ENCODE data around the gene PDS5A. TPM values are rescaled to one million over a fixed set of nuclear protein-coding genes. Genes with fewer than 3 reads are reported as not detected.
"Not testable (repeated sequence)": the region's sequence is repeated elsewhere in the genome, so short reads cannot be mapped to it uniquely, and the experiment has no call there.

Gene PDS5A
- total RNA-seq, 1 experiment from 2014 or later, result 86.4 TPM

GRCh38 chr4:39975488-39976089 lies 2.1 kb downstream of the PDS5A start:
- CTCF ChIA-PET, result interaction anchor here (0.5 kb wide), 1 partner anchor 109 kb away, joined by 3 read pairs; no protein-coding TSS in a partner anchor
- BruUV-seq (replicated peaks), result no TSS peak

GRCh38 chr4:39973052-39973451 lies 4.7 kb downstream of the PDS5A start:
- H3K27me3 ChIP-seq (ENCODE audit: insufficient read depth, low read depth); BruUV-seq (replicated peaks); H3K4me3 ChIP-seq; H3F3A ChIP-seq (ENCODE audit: insufficient read depth, low read depth); DNase-seq; H3K4me2 ChIP-seq; H2AFZ ChIP-seq; POLR2A ChIA-PET (ENCODE audit: unreplicated experiment); H3K9me3 ChIP-seq (ENCODE audit: insufficient read depth, low read depth); H3K9me2 ChIP-seq (ENCODE audit: insufficient read depth); H3K27ac ChIP-seq: not testable (repeated sequence)
- Histone ChIP-seq H3K36me3 (ENCODE audit: low read depth) (peaks cover 34% of the 10 kb centered on the region), H3K79me2 (ENCODE audit: low read depth) (peaks cover 93% of the 10 kb centered on the region), H4K20me1 (ENCODE audit: insufficient read depth) (peaks cover 62% of the 10 kb centered on the region), H3K4me1 (replicated peaks; ENCODE audit: insufficient read depth) (peaks cover 11% of the 10 kb centered on the region)
- CTCF ChIA-PET, result interaction anchor here (0.8 kb wide), 1 partner anchor 73 kb away, joined by 3 read pairs; no protein-coding TSS in a partner anchor
- intact Hi-C loops (cut with micrococcal nuclease; ENCODE audit: unreplicated experiment), result loop anchor here (10.0 kb wide), 3 partner anchors 338 to 1218 kb away; partner anchors contain the start of gene SMIM14

More at GRCh38 chr4:39975488-39976089, 2.1 kb downstream of the PDS5A start:
- DNase-seq, result no peak
- H3K27ac ChIP-seq, result no peak overlapping the region
- H2AFZ ChIP-seq, result no peak overlapping the region
- peaks cover 41% of the 10 kb centered on the region for H4K20me1 ChIP-seq (ENCODE audit: insufficient read depth)
- H3K36me3 ChIP-seq (ENCODE audit: low read depth), result peaks cover 18% of the 10 kb centered on the region
- H3K4me2 ChIP-seq, result peak overlapping the region; percentile 81
- peaks cover 4% of the 10 kb centered on the region; the same call in 1 of the 2 replicates for H3F3A ChIP-seq (ENCODE audit: insufficient read depth, low read depth)
- H3K9me3 ChIP-seq (ENCODE audit: insufficient read depth, low read depth), result no peaks in the 10 kb centered on the region
- TF ChIP-seq EZH2 (IDR thresholded peaks at IDR 0.05; ENCODE audit: low read depth), result no peak
- TF ChIP-seq, protein P1, sequence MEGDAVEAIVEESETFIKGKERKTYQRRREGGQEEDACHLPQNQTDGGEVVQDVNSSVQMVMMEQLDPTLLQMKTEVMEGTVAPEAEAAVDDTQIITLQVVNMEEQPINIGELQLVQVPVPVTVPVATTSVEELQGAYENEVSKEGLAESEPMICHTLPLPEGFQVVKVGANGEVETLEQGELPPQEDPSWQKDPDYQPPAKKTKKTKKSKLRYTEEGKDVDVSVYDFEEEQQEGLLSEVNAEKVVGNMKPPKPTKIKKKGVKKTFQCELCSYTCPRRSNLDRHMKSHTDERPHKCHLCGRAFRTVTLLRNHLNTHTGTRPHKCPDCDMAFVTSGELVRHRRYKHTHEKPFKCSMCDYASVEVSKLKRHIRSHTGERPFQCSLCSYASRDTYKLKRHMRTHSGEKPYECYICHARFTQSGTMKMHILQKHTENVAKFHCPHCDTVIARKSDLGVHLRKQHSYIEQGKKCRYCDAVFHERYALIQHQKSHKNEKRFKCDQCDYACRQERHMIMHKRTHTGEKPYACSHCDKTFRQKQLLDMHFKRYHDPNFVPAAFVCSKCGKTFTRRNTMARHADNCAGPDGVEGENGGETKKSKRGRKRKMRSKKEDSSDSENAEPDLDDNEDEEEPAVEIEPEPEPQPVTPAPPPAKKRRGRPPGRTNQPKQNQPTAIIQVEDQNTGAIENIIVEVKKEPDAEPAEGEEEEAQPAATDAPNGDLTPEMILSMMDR (conservative IDR thresholded peaks at IDR 0.05), result no peak
- intact Hi-C loops (cut with micrococcal nuclease; ENCODE audit: unreplicated experiment), result loop anchor here (1.0 to 10.0 kb wide), 4 partner anchors 280 to 1221 kb away; partner anchors contain the start of gene SMIM14
- POLR2A ChIA-PET (ENCODE audit: unreplicated experiment), result interaction anchor here (0.6 kb wide), 1 partner anchor 402 kb away, joined by 12 read pairs; no protein-coding TSS in a partner anchor
- no peaks in the 10 kb centered on the region for H3K9me2 ChIP-seq (ENCODE audit: insufficient read depth)
- H3K79me2 ChIP-seq (ENCODE audit: low read depth), result peaks cover 67% of the 10 kb centered on the region
- peak overlapping the region; percentile 93 for H3K4me3 ChIP-seq
- no peaks in the 10 kb centered on the region for H3K27me3 ChIP-seq (ENCODE audit: insufficient read depth, low read depth)
- peaks cover 18% of the 10 kb centered on the region for H3K4me1 ChIP-seq (replicated peaks; ENCODE audit: insufficient read depth)

- H3K9me3 ChIP-seq (ENCODE audit: insufficient read depth, low read depth), result no peaks in the 10 kb centered on the region
- CTCF ChIA-PET, result interaction anchor here (0.6 kb wide), 2 partner anchors 28 to 502 kb away, joined by 3 to 9 read pairs; no protein-coding TSS in a partner anchor
- H3K4me2 ChIP-seq, result no peak overlapping the region
- peaks cover 7% of the 10 kb centered on the region; the same call in 1 of the 2 replicates for H3F3A ChIP-seq (ENCODE audit: insufficient read depth, low read depth)
- POLR2A ChIA-PET (ENCODE audit: unreplicated experiment), result interaction anchor here (0.5 to 0.7 kb wide), 6 partner anchors 90 to 598 kb away, joined by 3 to 8 read pairs (median 4); partner anchors contain the start of gene SMIM14
- intact Hi-C loops (cut with micrococcal nuclease; ENCODE audit: unreplicated experiment), result loop anchor here (10.0 kb wide), 3 partner anchors 336 to 1216 kb away; partner anchors contain the start of gene SMIM14
- H2AFZ ChIP-seq, result no peak overlapping the region
- no peaks in the 10 kb centered on the region for H3K9me2 ChIP-seq (ENCODE audit: insufficient read depth)
- DNase-seq, result peak; percentile 60 to 71
- H3K36me3 ChIP-seq (ENCODE audit: low read depth), result peaks cover 38% of the 10 kb centered on the region
- peaks cover 8% of the 10 kb centered on the region for H3K4me1 ChIP-seq (replicated peaks; ENCODE audit: insufficient read depth)
- no peaks in the 10 kb centered on the region for H3K27me3 ChIP-seq (ENCODE audit: insufficient read depth, low read depth)
- BruUV-seq (replicated peaks), result no TSS peak
- H3K79me2 ChIP-seq (ENCODE audit: low read depth), result peaks cover 100% of the 10 kb centered on the region
- TF ChIP-seq, protein P1 (conservative IDR thresholded peaks at IDR 0.05), result no peak
- no peak for TF ChIP-seq EZH2 (IDR thresholded peaks at IDR 0.05; ENCODE audit: low read depth)
- H4K20me1 ChIP-seq (ENCODE audit: insufficient read depth), result peaks cover 76% of the 10 kb centered on the region
- H3K27ac ChIP-seq, result 0 out of 2 replicates have a peak overlapping the region, but pooled peaks have one; percentile 27
- H3K4me3 ChIP-seq, result no peak overlapping the region
Measured at GRCh38 chr4:39970671-39971640, 6.8 kb downstream of the PDS5A start.

Data from PC-9 (cell line).